ENCODE data around the gene ELL2. TPM values are rescaled to one million over a fixed set of nuclear protein-coding genes. Genes with fewer than 3 reads are reported as not detected.
A peak's percentile ranks its signal among the peaks of the same experiment; 100 is the strongest.

The ELL2 gene
- total RNA-seq, 4 donors from 2014 or later = 72.2 to 87.6 (median 79.6) TPM

DNA sequence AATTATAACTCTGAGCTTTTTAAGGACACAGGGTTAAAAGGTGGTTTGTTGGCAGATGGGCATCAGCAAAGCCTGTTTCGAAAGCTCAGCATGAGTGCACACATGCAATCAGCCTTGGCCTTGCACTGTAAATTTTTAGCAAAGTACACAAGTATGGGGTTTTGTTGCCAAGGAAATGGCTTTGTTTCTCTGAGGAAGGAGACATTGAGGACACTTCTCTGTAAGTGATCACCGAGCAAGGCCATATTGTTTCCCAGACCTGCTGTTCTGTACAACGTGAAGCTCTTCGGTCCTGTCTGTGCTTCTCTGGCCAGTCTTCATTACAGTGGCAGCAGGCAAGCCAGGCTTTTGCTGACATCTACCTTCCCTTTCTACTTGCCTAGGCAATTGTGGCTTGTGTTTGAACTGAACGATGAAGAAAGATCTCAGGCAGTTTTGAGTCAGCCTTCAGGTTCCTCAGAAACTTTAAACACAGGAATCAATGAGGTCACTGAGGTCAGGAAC lies 111.2 kb downstream of the ELL2 start:
- H3K36me3 ChIP-seq = no peaks in the 10 kb centered on the region
- DNase-seq (ENCODE audit: low spot score in 2 of 2) = no peak
- no peak overlapping the region for H3K27ac ChIP-seq
- TF ChIP-seq EP300 (IDR thresholded peaks at IDR 0.05) (no peak), POLR2A (IDR thresholded peaks at IDR 0.05) (no peak)
- TF ChIP-seq, protein P1, sequence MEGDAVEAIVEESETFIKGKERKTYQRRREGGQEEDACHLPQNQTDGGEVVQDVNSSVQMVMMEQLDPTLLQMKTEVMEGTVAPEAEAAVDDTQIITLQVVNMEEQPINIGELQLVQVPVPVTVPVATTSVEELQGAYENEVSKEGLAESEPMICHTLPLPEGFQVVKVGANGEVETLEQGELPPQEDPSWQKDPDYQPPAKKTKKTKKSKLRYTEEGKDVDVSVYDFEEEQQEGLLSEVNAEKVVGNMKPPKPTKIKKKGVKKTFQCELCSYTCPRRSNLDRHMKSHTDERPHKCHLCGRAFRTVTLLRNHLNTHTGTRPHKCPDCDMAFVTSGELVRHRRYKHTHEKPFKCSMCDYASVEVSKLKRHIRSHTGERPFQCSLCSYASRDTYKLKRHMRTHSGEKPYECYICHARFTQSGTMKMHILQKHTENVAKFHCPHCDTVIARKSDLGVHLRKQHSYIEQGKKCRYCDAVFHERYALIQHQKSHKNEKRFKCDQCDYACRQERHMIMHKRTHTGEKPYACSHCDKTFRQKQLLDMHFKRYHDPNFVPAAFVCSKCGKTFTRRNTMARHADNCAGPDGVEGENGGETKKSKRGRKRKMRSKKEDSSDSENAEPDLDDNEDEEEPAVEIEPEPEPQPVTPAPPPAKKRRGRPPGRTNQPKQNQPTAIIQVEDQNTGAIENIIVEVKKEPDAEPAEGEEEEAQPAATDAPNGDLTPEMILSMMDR (IDR thresholded peaks at IDR 0.05) = no peak
- no peaks in the 10 kb centered on the region for H3K27me3 ChIP-seq
- WGBS, 2 donors = 88 to 98% methylated on average over 5 of the region's 5 CpGs
- peaks cover 0 to 13% (median 0%) of the 10 kb centered on the region in 4 donors for H3K4me1 ChIP-seq
- H3K9me3 ChIP-seq = no peaks in the 10 kb centered on the region
- H3K4me3 ChIP-seq = no peak overlapping the region

DNA sequence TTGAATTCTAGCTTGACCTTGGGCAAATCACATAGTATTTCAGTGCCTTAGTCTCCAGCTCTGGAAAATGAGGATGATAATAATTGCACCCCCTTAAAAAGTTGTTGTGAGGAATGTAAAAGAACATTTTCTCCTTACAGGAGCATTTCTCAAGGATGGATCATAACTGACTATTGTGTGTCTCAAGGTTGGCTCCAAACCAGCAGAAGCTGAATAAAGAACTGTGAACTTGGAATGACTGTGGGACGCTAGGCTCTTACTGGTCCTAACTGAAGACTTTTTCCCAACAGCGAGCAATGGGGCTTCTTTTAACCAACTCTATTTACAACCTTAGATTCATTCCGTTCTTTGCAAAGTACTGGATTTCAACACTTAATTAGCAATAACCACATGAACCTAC lies 113.0 kb downstream of the ELL2 start:
- Histone ChIP-seq H3K4me3 (no peak overlapping the region), H3K27me3 (no peaks in the 10 kb centered on the region), H3K4me1 (peaks cover 0 to 13% (median 0%) of the 10 kb centered on the region in 4 donors), H3K27ac (peak overlapping the region in 3 of 4 donors; percentile 11 to 70 (median 65)), H3K9me3 (no peaks in the 10 kb centered on the region), H3K36me3 (no peaks in the 10 kb centered on the region)
- DNase-seq (ENCODE audit: low spot score in 2 of 2) = no peak
- WGBS, 2 donors = 39 to 52% methylated on average over 3 of the region's 3 CpGs
- TF ChIP-seq EP300 (IDR thresholded peaks at IDR 0.05) = peak in 1 of 2 donors; percentile 28
- no peak for TF ChIP-seq POLR2A (IDR thresholded peaks at IDR 0.05)

DNA sequence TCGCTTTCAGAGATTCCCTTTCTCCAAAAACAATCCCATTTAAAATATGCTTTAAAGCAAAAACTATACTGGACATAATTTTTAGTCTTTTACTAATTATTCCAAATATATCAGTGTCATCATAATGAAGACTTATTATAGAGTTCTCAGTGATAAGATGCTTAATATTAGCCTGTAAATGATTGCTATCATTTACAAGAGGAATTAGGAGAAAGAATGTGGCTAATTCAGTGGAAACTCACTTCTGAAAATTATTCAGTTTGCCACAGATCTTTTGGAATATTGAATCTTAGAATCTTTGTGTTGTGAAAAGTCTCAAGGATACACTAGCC lies 114.4 kb downstream of the ELL2 start:
- Histone ChIP-seq H3K4me1 (peaks cover 0 to 24% (median 7%) of the 10 kb centered on the region in 4 donors), H3K9me3 (no peaks in the 10 kb centered on the region), H3K36me3 (no peaks in the 10 kb centered on the region), H3K4me3 (no peak overlapping the region), H3K27me3 (no peaks in the 10 kb centered on the region), H3K27ac (peak overlapping the region in 1 of 4 donors; percentile 70)
- TF ChIP-seq EP300 (IDR thresholded peaks at IDR 0.05) = no peak
- no peak for TF ChIP-seq POLR2A (IDR thresholded peaks at IDR 0.05)
- no peak for DNase-seq (ENCODE audit: low spot score in 2 of 2)
- 11 to 27% methylated on average over 1 of the region's 1 CpG for WGBS, 2 donors

DNA sequence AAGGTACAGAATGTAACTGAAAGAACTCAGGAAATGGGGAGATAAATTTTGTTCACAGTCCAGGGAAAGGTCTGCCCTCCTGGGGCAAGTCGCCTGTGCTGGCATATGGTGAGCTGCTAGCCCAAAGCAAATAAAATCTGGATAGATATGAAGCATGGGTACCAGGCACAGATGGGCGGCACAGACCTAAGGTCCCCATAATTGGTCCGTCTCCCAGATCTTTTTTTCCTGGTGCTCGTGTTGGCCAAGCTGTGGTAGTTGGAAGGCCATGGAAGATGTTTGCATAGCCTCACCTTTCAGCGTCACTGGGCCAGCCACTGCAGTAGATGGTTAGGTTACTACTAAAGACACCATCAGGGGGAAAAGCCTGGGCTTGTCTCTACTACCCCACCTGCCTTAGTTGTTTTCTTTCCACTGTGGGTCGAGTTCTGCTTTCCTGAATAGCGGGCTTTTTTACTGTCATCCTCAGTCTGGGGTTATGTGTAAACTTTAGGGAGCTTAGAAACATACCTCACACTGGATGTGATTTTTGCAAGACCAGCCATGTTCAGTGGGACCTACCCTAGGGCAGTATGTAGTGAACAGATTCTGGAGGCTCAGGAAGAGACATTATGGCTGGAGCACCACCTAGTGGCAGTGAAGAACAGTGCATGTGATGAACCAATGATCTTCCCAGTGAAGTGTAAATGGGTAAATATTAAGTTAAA lies 114.9 kb downstream of the ELL2 start:
- Histone ChIP-seq H3K9me3 (no peaks in the 10 kb centered on the region), H3K4me1 (peaks cover 0 to 25% (median 7%) of the 10 kb centered on the region in 4 donors), H3K4me3 (no peak overlapping the region), H3K27me3 (no peaks in the 10 kb centered on the region), H3K36me3 (no peaks in the 10 kb centered on the region), H3K27ac (peak overlapping the region in 1 of 4 donors; percentile 39)
- peak; percentile 52 to 75 for DNase-seq (ENCODE audit: low spot score in 2 of 2)
- WGBS, 2 donors = 73 to 81% methylated on average over 7 of the region's 7 CpGs
- TF ChIP-seq EP300 (IDR thresholded peaks at IDR 0.05) (peak in 1 of 2 donors; percentile 65), POLR2A (IDR thresholded peaks at IDR 0.05) (no peak)
- TF ChIP-seq, protein P1 (IDR thresholded peaks at IDR 0.05) = peak; percentile 88 to 94 (median 92)

DNA sequence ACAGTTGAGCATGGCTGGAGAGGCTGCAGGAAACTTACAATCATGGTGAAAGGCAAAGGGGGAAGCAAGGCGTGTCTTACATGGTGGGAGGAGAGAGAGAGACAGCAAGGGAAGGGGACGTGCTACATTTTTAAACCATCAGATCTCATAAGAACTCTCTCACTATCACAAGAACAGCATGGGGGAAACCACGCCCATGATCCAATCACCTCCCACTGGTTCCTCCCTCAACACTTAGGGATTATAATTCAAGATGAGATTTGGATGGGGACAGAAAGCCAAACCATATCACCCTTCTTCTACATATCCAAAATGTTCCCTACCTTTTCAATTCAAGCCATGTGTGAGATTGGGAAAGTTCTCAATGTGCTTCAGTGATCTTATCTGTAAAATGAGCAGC lies 116.3 kb downstream of the ELL2 start:
- no peak overlapping the region for H3K4me3 ChIP-seq
- 71 to 86% methylated on average over 3 of the region's 3 CpGs for WGBS, 2 donors
- no peak for DNase-seq (ENCODE audit: low spot score in 2 of 2)
- H3K9me3 ChIP-seq = no peaks in the 10 kb centered on the region
- no peaks in the 10 kb centered on the region for H3K27me3 ChIP-seq
- H3K4me1 ChIP-seq = peaks cover 0 to 29% (median 8%) of the 10 kb centered on the region in 4 donors
- peak overlapping the region in 1 of 4 donors; percentile 30 for H3K27ac ChIP-seq
- no peaks in the 10 kb centered on the region for H3K36me3 ChIP-seq
- no peak for TF ChIP-seq EP300 (IDR thresholded peaks at IDR 0.05)
- TF ChIP-seq, protein P1 (IDR thresholded peaks at IDR 0.05) = no peak
- TF ChIP-seq POLR2A (IDR thresholded peaks at IDR 0.05) = no peak

DNA sequence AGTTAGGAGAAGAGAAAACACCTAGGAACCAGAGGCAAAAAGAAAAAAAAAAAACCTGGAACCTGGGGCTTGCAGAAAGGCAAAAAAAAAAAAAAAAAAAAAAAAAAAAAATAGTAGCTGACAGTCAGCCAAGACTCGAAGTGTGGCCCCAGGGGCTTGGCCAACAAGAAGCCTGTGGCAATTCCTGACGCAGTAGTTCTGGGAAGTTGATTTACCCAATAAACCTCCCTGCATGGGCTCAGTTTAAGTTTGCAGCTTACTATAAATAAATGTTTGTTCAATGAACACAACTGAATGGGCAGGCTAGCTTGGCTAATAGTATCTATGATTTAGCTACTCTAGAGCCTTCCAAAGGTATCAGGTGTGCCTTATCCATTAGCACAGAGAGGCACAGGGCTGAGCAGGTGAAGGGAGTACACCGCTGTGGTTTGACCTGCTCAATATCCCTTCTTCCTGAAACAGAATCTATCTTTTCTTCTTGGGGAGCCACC lies 117.9 kb downstream of the ELL2 start:
- WGBS, 2 donors = 63 to 68% methylated on average over 3 of the region's 3 CpGs
- Histone ChIP-seq H3K4me1 (peaks cover 0 to 24% (median 8%) of the 10 kb centered on the region in 4 donors), H3K9me3 (no peaks in the 10 kb centered on the region), H3K4me3 (no peak overlapping the region), H3K27me3 (no peaks in the 10 kb centered on the region), H3K36me3 (no peaks in the 10 kb centered on the region), H3K27ac (peak overlapping the region in 3 of 4 donors; percentile 26 to 72 (median 70))
- DNase-seq (ENCODE audit: low spot score in 2 of 2) = peak in 1 of 2 donors; percentile 59
- TF ChIP-seq, protein P1 (IDR thresholded peaks at IDR 0.05) = no peak
- TF ChIP-seq EP300 (IDR thresholded peaks at IDR 0.05) = peak in 1 of 2 donors; percentile 72
- TF ChIP-seq POLR2A (IDR thresholded peaks at IDR 0.05) = no peak
